WTC11 (cell line): ENCODE data around the gene SLC2A4.

Experiments
- AR ChIP-seq: fragments of 250-450 bp; sonication (Bioruptor Pico); IDR thresholded peaks from 2 replicates; pipeline ENCODE4 v1.9.0; 2021; ENCODE audit warnings: mild to moderate bottlenecking
- ARID4B ChIP-seq: sonication (generic); formaldehyde crosslinking; IDR thresholded peaks from 2 replicates; pipeline ENCODE4 v1.8.0; 2023; ENCODE audit warnings: missing genetic modification reagents, mild to moderate bottlenecking, borderline replicate concordance
- CTCF ChIP-seq: fragments of 200-600 bp; IDR thresholded peaks from 2 replicates; pipeline ENCODE4 v1.8.0; 2022; ENCODE audit warnings: antibody characterized with exemption
- FOXK1 ChIP-seq: sonication (generic); formaldehyde crosslinking; IDR thresholded peaks from 2 replicates; pipeline ENCODE4 v1.8.0; 2022; ENCODE audit warnings: mild to moderate bottlenecking, moderate library complexity, missing genetic modification reagents
- NFYB ChIP-seq: sonication (generic); formaldehyde crosslinking; conservative IDR thresholded peaks from 2 replicates; pipeline ENCODE4 v1.8.0; 2022; ENCODE audit warnings: low read depth, missing genetic modification reagents
- NR1H2 ChIP-seq: sonication (generic); formaldehyde crosslinking; IDR thresholded peaks from 2 replicates; pipeline ENCODE4 v1.9.0; 2021; ENCODE audit warnings: mild to moderate bottlenecking, moderate library complexity, missing genetic modification reagents
- SP1 ChIP-seq: sonication (generic); formaldehyde crosslinking; conservative IDR thresholded peaks from 2 replicates; pipeline ENCODE4 v1.8.1; 2022; ENCODE audit warnings: missing genetic modification reagents
- TEAD4 ChIP-seq: sonication (generic); formaldehyde crosslinking; IDR thresholded peaks from 2 replicates; pipeline ENCODE4 v1.8.0; 2022; ENCODE audit warnings: mild to moderate bottlenecking, missing genetic modification reagents
- ZNF263 ChIP-seq: sonication (generic); formaldehyde crosslinking; IDR thresholded peaks from 2 replicates; pipeline ENCODE4 v1.8.1; 2022; ENCODE audit warnings: low read depth, mild to moderate bottlenecking, moderate library complexity, missing genetic modification reagents
- TF ChIP-seq, protein P1 (sequence below): sonication (generic); formaldehyde crosslinking; IDR thresholded peaks from 2 replicates; pipeline ENCODE4 v1.8.1; 2023; ENCODE audit warnings: mild to moderate bottlenecking, missing genetic modification reagents, borderline replicate concordance

DNA sequence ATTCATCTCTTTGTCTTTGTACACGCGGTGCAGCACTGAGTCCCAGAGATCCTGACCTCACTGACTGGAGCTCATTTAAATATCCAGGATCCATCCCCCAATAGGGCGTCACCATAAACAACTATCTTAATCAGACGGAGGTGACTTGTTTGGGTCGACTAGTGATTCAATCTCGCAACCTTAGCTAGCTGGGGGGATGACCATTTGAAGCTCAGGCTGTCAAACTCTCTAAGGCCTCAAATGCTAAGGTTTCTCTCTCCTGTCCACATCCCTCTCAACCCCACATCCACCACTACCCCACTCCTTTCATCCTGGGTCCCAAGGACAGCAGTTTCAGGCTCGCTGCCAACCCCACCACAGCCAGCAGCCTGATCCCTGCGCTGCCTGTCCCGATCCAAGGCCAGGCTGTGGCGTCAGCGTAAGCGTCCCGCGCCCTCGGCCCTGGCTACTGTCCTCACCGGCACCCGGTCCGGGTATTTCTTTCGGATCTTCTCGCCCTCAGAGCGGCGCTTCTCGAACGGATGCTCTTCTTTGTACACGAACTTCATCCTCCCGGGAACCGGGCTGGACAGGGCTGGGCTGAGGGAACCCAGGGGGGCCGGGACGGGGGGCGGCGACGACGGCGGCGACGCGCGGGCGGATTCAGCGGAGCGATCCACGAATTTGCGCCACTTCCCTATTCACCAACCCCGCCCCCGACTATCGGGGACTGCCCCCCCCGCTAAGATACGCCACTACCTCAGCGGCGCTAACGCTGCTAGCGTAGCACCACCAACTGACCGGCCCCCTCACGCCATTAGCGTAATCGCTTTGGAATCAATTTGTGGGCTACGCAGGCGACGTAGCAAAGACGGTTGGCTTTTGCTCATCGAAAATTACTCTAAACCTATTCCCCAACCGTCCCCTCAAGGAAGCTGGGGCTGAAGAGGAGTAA, 39.5 kb upstream of the SLC2A4 start, which contains the start of gene GABARAP:
- TF ChIP-seq, protein P1, sequence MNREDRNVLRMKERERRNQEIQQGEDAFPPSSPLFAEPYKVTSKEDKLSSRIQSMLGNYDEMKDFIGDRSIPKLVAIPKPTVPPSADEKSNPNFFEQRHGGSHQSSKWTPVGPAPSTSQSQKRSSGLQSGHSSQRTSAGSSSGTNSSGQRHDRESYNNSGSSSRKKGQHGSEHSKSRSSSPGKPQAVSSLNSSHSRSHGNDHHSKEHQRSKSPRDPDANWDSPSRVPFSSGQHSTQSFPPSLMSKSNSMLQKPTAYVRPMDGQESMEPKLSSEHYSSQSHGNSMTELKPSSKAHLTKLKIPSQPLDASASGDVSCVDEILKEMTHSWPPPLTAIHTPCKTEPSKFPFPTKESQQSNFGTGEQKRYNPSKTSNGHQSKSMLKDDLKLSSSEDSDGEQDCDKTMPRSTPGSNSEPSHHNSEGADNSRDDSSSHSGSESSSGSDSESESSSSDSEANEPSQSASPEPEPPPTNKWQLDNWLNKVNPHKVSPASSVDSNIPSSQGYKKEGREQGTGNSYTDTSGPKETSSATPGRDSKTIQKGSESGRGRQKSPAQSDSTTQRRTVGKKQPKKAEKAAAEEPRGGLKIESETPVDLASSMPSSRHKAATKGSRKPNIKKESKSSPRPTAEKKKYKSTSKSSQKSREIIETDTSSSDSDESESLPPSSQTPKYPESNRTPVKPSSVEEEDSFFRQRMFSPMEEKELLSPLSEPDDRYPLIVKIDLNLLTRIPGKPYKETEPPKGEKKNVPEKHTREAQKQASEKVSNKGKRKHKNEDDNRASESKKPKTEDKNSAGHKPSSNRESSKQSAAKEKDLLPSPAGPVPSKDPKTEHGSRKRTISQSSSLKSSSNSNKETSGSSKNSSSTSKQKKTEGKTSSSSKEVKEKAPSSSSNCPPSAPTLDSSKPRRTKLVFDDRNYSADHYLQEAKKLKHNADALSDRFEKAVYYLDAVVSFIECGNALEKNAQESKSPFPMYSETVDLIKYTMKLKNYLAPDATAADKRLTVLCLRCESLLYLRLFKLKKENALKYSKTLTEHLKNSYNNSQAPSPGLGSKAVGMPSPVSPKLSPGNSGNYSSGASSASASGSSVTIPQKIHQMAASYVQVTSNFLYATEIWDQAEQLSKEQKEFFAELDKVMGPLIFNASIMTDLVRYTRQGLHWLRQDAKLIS, result no peak
- no peak for TF ChIP-seq ZNF263
- TF ChIP-seq CTCF, result no peak
- TF ChIP-seq ARID4B (CRISPR knock-in tag), result peak; percentile 80; the same call in 1 of the 2 replicates
- TF ChIP-seq NFYB (CRISPR knock-in tag), result no peak
- no peak for TF ChIP-seq FOXK1 (CRISPR knock-in tag)
- no peak; the same call in 1 of the 2 replicates for TF ChIP-seq SP1 (CRISPR knock-in tag)
- no peak for TF ChIP-seq AR (CRISPR knock-in tag)
- no peak for TF ChIP-seq TEAD4 (CRISPR knock-in tag)
- TF ChIP-seq NR1H2, result no peak
